CD14-positive monocyte (primary cell): Measurements from ENCODE around the gene RBFOX1. TPM values are rescaled to one million over a fixed set of nuclear protein-coding genes. Genes with fewer than 3 reads are reported as not detected.

Experiments
- DNase-seq, 3 donors: peaks; one replicate each; pipeline ENCODE4 v3.0.0-alpha.2; 2011 to 2022
- H2AFZ ChIP-seq: 2 replicates; pipeline ENCODE4 v1.6.0; 2012; ENCODE audit warnings: mild to moderate bottlenecking, low read depth, low read length, inconsistent platforms; ENCODE audit not compliant: insufficient read depth, poor library complexity, severe bottlenecking
- H3K27ac ChIP-seq, 2 donors: 1 replicate in 1 of 2; 2 replicates in 1 of 2; pipeline ENCODE4 v1.5.1; 2012 to 2013; ENCODE audit warnings: low read length in 2 of 2, control low read depth in 1 of 2, inconsistent platforms in 1 of 2, low read depth in 1 of 2, mild to moderate bottlenecking in 1 of 2
- H3K27me3 ChIP-seq, 2 donors: one replicate each; pipeline versions ENCODE4 v1.6.0 to v1.6.1; 2011 to 2013; ENCODE audit warnings: low read length in 2 of 2; ENCODE audit not compliant: control insufficient read depth in 2 of 2, insufficient read depth in 2 of 2
- H3K36me3 ChIP-seq, 2 donors: replicated peaks in 1 of 2; 1 replicate in 1 of 2; 2 replicates in 1 of 2; pipeline versions ENCODE4 v1.5.1 to v1.6.1; 2012 to 2013; ENCODE audit warnings: low read length in 2 of 2, control low read depth in 1 of 2, inconsistent platforms in 1 of 2, mild to moderate bottlenecking in 1 of 2; ENCODE audit not compliant: insufficient read depth in 2 of 2, control insufficient read depth in 1 of 2
- H3K4me1 ChIP-seq, 2 donors: 1 replicate in 1 of 2; 2 replicates in 1 of 2; pipeline versions ENCODE4 v1.5.1 to v1.6.1; 2012 to 2013; ENCODE audit warnings: low read length in 2 of 2, control low read depth in 1 of 2, inconsistent platforms in 1 of 2, mild to moderate bottlenecking in 1 of 2, moderate library complexity in 1 of 2; ENCODE audit not compliant: insufficient read depth in 2 of 2, control insufficient read depth in 1 of 2
- H3K4me2 ChIP-seq: replicated peaks from 2 replicates; pipeline ENCODE3; 2012; ENCODE audit warnings: low read length, moderate library complexity, mild to moderate bottlenecking; ENCODE audit not compliant: poor library complexity, severe bottlenecking; ENCODE audit errors: extremely low read depth
- H3K4me3 ChIP-seq, 3 experiments: fragments of 200-600 bp in 1 of 3; sonication (generic) in 1 of 3; replicated peaks in 1 of 3; 1 replicate in 2 of 3; 2 replicates in 1 of 3; pipeline ENCODE4 v1.5.1; 2011 to 2013; ENCODE audit warnings: low read length in 3 of 3, mild to moderate bottlenecking in 3 of 3, control low read depth in 2 of 3, low read depth in 2 of 3, inconsistent platforms in 1 of 3, moderate library complexity in 1 of 3
- H3K79me2 ChIP-seq: 2 replicates; pipeline ENCODE4 v1.6.0; 2012; ENCODE audit warnings: mild to moderate bottlenecking, control low read depth, inconsistent platforms, low read length, moderate library complexity; ENCODE audit not compliant: insufficient read depth
- H3K9ac ChIP-seq: 2 replicates; pipeline ENCODE4 v1.6.0; 2017; ENCODE audit warnings: low read length, mild to moderate bottlenecking; ENCODE audit not compliant: insufficient read depth, poor library complexity, severe bottlenecking
- H3K9me3 ChIP-seq, 2 donors: replicated peaks in 1 of 2; 1 replicate in 1 of 2; 2 replicates in 1 of 2; pipeline versions ENCODE4 v1.5.1 to v1.6.1; 2012 to 2013; ENCODE audit warnings: low read length in 2 of 2, control low read depth in 1 of 2; ENCODE audit not compliant: control insufficient read depth in 1 of 2, insufficient read depth in 1 of 2
- H4K20me1 ChIP-seq: 2 replicates; pipeline ENCODE4 v1.6.0; 2012; ENCODE audit warnings: mild to moderate bottlenecking, low read length, control low read depth, moderate library complexity; ENCODE audit not compliant: insufficient read depth
- H3K27ac Mint-ChIP-seq, 7 donors: one replicate each; pipeline ENCODE4 v1.8.0; 2020; ENCODE audit warnings: mild to moderate bottlenecking in 7 of 7, mixed read lengths in 7 of 7, moderate library complexity in 6 of 7, inconsistent platforms in 2 of 7
- H3K27me3 Mint-ChIP-seq, 3 donors: one replicate each; pipeline ENCODE4 v1.8.0; 2021 to 2022; ENCODE audit warnings: low read depth in 3 of 3, mild to moderate bottlenecking in 3 of 3, mixed read lengths in 3 of 3, moderate library complexity in 3 of 3, inconsistent platforms in 1 of 3
- H3K36me3 Mint-ChIP-seq, 2 donors: one replicate each; pipeline ENCODE4 v1.8.0; 2020; ENCODE audit warnings: mixed read lengths in 2 of 2, inconsistent platforms in 1 of 2, mild to moderate bottlenecking in 1 of 2
- H3K4me1 Mint-ChIP-seq: one replicate; pipeline ENCODE4 v1.8.0; 2020; ENCODE audit warnings: mild to moderate bottlenecking, mixed read lengths
- H3K4me3 Mint-ChIP-seq, 2 donors: one replicate each; pipeline ENCODE4 v1.8.0; 2020; ENCODE audit warnings: mild to moderate bottlenecking in 2 of 2, mixed read lengths in 2 of 2, moderate library complexity in 1 of 2
- H3K9me3 Mint-ChIP-seq, 7 donors: one replicate each; pipeline ENCODE4 v1.8.0; 2020 to 2022; ENCODE audit warnings: mixed read lengths in 7 of 7, mild to moderate bottlenecking in 6 of 7, moderate library complexity in 6 of 7, inconsistent platforms in 2 of 7
- WGBS: methylation state at CpG from one replicate; pipeline ENCODE4 v1.1.5; 2013; ENCODE audit warnings: missing lambda C conversion rate; ENCODE audit not compliant: insufficient coverage; 5-methylcytosine and 5-hydroxymethylcytosine counted together
- intact Hi-C, 2 donors: fragments of 100-400 bp; cut with micrococcal nuclease; formaldehyde crosslinking; loops; one replicate each; pipeline versions ENCODE4 v1.15.0 to v1.15.1; 2023
- polyA plus RNA-seq, 3 donors: library from polyadenylated mRNA; depleted of rRNA in 1 of 3; unstranded in 2 of 3; stranded (reverse) in 1 of 3; fragments of 300-500 nt in 2 of 3; fragments of >200 nt in 1 of 3; fragmentation: Illumina TruSeq in 2 of 3; gene quantifications; 1 replicate in 2 of 3; 2 replicates in 1 of 3; pipeline ENCODE4 v1.2.3, GENCODE V29; 2012 to 2021
- TF ChIP-seq, protein P1 (sequence below): fragments of 200-600 bp; IDR thresholded peaks from one replicate; pipeline ENCODE4 v1.8.0; 2022; ENCODE audit warnings: antibody characterized with exemption, mild to moderate bottlenecking

The RBFOX1 gene
- polyA plus RNA-seq, 3 donors = not detected

DNA sequence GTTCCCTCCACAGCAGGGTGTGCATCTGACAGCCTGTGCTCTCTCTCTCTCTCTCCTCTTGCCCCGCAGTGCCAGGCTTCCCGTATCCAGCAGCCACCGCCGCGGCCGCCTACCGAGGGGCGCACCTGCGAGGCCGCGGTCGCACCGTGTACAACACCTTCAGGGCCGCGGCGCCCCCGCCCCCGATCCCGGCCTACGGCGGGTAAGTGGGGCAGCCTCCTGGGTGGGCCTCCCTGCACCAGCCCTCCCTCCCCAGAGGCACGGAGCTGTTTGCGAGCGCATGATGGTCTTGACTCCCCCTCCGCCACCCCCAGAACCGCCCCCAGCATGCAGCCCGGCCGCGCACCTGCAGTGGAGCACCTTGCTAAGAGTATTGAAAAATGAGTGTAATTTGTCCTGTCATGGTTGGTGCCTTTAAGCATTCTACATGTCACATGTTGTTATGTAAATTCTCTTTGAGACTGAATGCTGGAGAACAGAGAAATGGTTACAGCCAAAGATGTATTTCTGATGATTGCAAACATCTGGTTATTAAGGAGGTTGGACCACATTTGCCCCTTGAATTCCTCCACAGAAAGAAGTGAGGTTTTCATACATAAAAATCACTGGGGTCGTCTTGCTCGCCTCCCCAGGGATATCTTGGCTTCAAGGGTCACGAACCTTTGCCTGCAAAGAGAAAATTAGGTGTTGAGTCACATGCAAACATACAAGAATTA lies 321.3 kb downstream of the RBFOX1 start:
- Histone ChIP-seq H3K4me3 (no peak overlapping the region), H4K20me1 (no peaks in the 10 kb centered on the region), H3K9ac (no peak overlapping the region), H3K36me3 (no peaks in the 10 kb centered on the region), H3K4me1 (no peaks in the 10 kb centered on the region), H3K27ac (no peak overlapping the region), H3K4me2 (no peak overlapping the region), H2AFZ (no peak overlapping the region), H3K27me3 (no peaks in the 10 kb centered on the region), H3K79me2 (no peaks in the 10 kb centered on the region), H3K9me3 (peaks cover 0 to 3% of the 10 kb centered on the region in 2 donors)
- Mint-ChIP-seq H3K9me3 (peaks cover 0 to 9% (median 3%) of the 10 kb centered on the region in 7 donors), H3K27me3 (peaks cover 0 to 1% (median 0%) of the 10 kb centered on the region in 3 donors), H3K4me1 (no peaks in the 10 kb centered on the region), H3K27ac (no peak overlapping the region), H3K4me3 (no peak overlapping the region), H3K36me3 (no peaks in the 10 kb centered on the region)
- TF ChIP-seq, protein P1, sequence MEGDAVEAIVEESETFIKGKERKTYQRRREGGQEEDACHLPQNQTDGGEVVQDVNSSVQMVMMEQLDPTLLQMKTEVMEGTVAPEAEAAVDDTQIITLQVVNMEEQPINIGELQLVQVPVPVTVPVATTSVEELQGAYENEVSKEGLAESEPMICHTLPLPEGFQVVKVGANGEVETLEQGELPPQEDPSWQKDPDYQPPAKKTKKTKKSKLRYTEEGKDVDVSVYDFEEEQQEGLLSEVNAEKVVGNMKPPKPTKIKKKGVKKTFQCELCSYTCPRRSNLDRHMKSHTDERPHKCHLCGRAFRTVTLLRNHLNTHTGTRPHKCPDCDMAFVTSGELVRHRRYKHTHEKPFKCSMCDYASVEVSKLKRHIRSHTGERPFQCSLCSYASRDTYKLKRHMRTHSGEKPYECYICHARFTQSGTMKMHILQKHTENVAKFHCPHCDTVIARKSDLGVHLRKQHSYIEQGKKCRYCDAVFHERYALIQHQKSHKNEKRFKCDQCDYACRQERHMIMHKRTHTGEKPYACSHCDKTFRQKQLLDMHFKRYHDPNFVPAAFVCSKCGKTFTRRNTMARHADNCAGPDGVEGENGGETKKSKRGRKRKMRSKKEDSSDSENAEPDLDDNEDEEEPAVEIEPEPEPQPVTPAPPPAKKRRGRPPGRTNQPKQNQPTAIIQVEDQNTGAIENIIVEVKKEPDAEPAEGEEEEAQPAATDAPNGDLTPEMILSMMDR = no peak
- intact Hi-C loops = no loop called here
- 90% methylated on average over 19 of the region's 32 CpGs for WGBS
- DNase-seq = no peak

DNA sequence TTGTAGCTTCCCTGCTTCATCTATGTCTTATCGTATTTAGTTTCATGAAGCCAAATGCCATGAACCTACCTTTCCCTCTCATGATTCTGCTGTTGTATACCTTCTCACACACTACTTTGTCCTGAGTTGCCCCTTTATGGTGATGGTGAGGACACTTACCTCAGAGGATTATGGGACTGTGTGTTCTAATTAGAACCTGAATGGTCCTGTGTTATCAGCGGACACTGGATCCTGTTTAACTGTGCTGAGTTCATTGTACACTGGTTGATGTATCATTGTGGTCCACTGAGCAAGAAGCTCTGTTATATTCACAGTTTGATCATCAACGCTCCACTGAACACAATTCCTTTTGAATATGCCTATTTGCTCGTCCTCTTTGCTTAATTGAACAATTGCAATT lies 343.0 kb downstream of the RBFOX1 start:
- intact Hi-C loops = no loop called here

More for the DNA sequence above, 343.0 kb downstream of the RBFOX1 start:
- Histone ChIP-seq H3K79me2 (no peaks in the 10 kb centered on the region), H3K27me3 (no peaks in the 10 kb centered on the region), H3K27ac (no peak overlapping the region), H3K9me3 (no peaks in the 10 kb centered on the region), H3K9ac (no peak overlapping the region), H3K36me3 (no peaks in the 10 kb centered on the region), H3K4me3 (no peak overlapping the region), H3K4me1 (no peaks in the 10 kb centered on the region), H4K20me1 (no peaks in the 10 kb centered on the region), H2AFZ (no peak overlapping the region), H3K4me2 (no peak overlapping the region)
- H3K4me3 Mint-ChIP-seq = no peak overlapping the region
- H3K4me1 Mint-ChIP-seq = no peaks in the 10 kb centered on the region
- no peaks in the 10 kb centered on the region for H3K36me3 Mint-ChIP-seq
- TF ChIP-seq, protein P1 = no peak
- no peak for DNase-seq
- WGBS = no CpG with 5 or more reads among the region's 4 CpGs
- H3K27me3 Mint-ChIP-seq = no peaks in the 10 kb centered on the region
- H3K9me3 Mint-ChIP-seq = peaks cover 0 to 3% (median 0%) of the 10 kb centered on the region in 7 donors
- H3K27ac Mint-ChIP-seq = no peak overlapping the region
